ENCODE data around the gene ACBD6.

DNA sequence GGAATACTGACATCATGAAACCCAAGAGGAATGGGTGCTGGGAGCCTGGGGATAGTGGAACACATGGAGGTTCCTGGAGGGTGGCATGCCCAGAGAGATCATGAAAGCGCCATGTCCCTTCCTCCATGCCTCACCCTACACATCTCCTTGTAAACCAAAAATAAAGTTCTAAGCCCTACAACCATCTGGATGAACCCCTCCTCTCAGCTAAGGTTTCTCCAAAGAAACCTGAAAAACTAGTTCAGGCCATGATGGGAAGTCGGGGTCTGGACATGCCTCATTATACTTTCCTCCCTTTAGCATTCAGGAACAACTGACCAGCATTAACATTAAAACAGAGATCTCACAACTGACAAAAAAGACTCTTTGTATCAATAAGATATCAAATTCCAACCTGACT lies 68.5 kb downstream of the ACBD6 start:
- TF ChIP-seq CTCF (conservative IDR thresholded peaks at IDR 0.05; ENCODE audit: low read length) (no peak), EZH2phosphoT487 (IDR thresholded peaks at IDR 0.05; ENCODE audit: borderline replicate concordance) (no peak)
